ENCODE measurements around the gene GOLGA8F. TPM values are rescaled to one million over a fixed set of nuclear protein-coding genes. Genes with fewer than 3 reads are reported as not detected.

GOLGA8F gene, protein sequence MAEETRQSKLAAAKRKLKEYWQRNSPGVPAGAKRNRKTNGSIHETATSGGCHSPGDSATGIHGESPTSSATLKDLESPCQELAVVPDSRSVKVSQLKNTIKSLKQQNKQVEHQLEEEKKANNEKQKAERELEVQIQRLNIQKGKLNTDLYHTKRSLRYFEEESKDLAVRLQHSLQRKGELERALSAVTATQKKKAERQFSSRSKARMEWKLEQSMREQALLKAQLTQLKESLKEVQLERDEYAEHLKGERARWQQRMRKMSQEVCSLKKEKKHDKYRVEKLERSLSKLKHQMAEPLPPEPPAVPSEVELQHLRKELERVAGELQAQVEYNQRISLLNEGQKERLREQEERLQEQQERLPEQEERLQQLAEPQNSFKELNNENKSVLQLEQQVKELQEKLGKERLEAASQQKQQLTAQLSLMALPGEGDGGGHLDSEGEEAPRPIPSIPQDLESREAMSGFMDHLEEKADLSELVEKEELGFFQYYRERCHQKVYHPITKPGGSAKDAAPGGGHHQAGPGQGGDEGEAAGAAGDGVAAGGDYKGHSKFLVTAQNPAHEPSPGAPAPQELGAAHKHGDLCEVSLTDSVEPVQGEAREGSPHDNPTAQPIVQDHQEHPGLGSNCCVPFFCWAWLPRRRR
- not detected in 5 replicates for total RNA-seq (2022; extraction: Qiagen RNA extraction; ENCODE audit: low read depth)

DNA sequence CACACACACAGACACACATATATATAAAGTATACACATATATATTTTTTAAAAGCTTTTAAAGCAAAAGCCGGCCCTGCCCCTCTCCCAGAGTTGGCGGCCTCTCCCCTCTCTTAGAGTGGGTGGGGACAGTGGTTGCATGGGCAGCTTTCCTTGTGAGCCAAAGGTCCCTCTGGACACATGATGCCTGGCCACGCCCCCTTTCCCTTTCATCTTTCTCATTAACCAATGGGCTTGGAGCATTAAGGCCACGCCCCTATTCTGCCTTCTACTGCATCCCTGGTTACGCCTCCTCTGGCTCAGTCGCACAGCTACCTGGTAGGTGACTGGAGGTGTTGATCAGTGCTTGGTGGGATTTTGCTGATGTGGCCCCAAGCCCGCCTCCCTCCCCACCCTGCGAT, at the start of gene GOLGA8F:
Gene GOLGA8F, plus strand, starts transcription at position 301 of the 400 bp plus-strand sequence. Its CDS starts 98 bp downstream, at position 399.

DNA sequence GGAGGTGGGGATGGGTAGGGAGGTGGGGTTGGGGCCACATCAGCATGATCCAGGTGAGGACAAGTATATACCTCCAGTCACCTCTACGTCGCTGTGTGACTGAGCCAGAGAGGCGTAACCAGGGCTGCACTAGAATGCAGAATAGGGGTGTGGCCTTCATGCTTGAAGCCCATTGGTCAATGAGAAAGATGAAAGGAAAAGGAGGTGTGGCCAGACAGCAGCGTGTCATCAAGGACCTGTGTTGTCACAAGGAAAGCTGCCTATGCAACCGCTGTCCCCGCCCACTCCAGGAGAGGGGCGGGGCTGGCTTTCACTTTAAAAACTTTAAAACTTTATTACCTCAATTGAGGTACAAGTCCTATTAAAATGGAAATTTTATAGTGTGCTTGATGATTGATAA, 20.5 kb upstream of the GOLGA8F start, which contains the start of gene GOLGA6L24:
Gene GOLGA6L24, minus strand, starts transcription at position 101 of the 400 bp plus-strand sequence. Its CDS starts 61 bp downstream, at position 40.

Other genes starting within 250 kb of the GOLGA8F start
- gene HERC2, start 56.5 kb upstream of the GOLGA8F start, total RNA-seq (2022; extraction: Qiagen RNA extraction; ENCODE audit: low read depth): 32.2 to 51.0 TPM (median 49.2 TPM) in 5 replicates
- not detected in 5 replicates for gene GOLGA6L24, start 20.6 kb upstream of the GOLGA8F start, total RNA-seq (2022; extraction: Qiagen RNA extraction; ENCODE audit: low read depth)
- not detected in 5 replicates for gene GOLGA8G, start 154.3 kb downstream of the GOLGA8F start, total RNA-seq (2022; extraction: Qiagen RNA extraction; ENCODE audit: low read depth)
- gene GOLGA6L25, start 174.9 kb downstream of the GOLGA8F start, total RNA-seq (2022; extraction: Qiagen RNA extraction; ENCODE audit: low read depth): not detected in 5 replicates